ENCODE data around the gene MYO1E. TPM values are rescaled to one million over a fixed set of nuclear protein-coding genes. Genes with fewer than 3 reads are reported as not detected.

The MYO1E gene
- total and polyA plus RNA-seq, 2 of the 8 experiments (the other 6 are each of a cell fraction or from before 2014, with no cell fraction given) = 19.6 to 142 TPM

GRCh38 chr15:59291213-59291549 lies 81.5 kb downstream of the MYO1E start (continued):
- TF ChIP-seq CTBP2 (IDR thresholded peaks at IDR 0.05; ENCODE audit: borderline replicate concordance, insufficient read depth, insufficient read length, low read length) = no peak
- no peak for TF ChIP-seq KDM1A (IDR thresholded peaks at IDR 0.05; ENCODE audit: borderline replicate concordance, low read length)
- no peak for TF ChIP-seq CHD7 (IDR thresholded peaks at IDR 0.05; ENCODE audit: insufficient replicate concordance, low read length)
